ENCODE measurements around the gene SLF2. TPM values are rescaled to one million over a fixed set of nuclear protein-coding genes. Genes with fewer than 3 reads are reported as not detected.

Gene SLF2
- total and polyA plus RNA-seq, 2 of the 13 experiments (the other 11 are each of a cell fraction or from before 2014, with no cell fraction given), result 12.2 to 48.1 TPM

DNA sequence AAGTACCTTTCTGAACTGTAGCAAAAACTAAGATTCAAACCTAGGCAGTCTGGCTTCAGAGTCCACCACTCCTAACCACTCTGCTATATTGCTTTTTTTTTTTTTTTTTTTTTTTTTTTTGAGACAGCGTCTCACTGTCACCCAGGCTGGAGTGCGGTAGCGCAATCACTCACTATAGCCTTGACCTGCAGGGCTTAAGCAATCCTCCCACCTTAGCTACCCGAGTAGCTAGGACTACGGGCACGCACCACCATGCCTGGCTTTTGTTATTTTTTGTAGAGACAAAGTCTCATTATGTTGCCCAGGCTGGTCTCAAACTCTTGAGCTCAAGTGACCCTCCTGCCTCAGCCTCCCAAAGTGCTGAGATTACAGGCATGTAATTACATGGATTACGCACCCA lies 10.1 kb upstream of the SLF2 start (continued):
- TF ChIP-seq, protein P1, sequence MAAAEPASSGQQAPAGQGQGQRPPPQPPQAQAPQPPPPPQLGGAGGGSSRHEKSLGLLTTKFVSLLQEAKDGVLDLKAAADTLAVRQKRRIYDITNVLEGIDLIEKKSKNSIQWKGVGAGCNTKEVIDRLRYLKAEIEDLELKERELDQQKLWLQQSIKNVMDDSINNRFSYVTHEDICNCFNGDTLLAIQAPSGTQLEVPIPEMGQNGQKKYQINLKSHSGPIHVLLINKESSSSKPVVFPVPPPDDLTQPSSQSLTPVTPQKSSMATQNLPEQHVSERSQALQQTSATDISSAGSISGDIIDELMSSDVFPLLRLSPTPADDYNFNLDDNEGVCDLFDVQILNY (CRISPR knock-in tag; conservative IDR thresholded peaks at IDR 0.05), result no peak
- TF ChIP-seq POGZ (CRISPR knock-in tag; IDR thresholded peaks at IDR 0.05), result 0 out of 2 replicates have a peak, but pooled peaks have one; percentile 29
- TF ChIP-seq, protein P2, sequence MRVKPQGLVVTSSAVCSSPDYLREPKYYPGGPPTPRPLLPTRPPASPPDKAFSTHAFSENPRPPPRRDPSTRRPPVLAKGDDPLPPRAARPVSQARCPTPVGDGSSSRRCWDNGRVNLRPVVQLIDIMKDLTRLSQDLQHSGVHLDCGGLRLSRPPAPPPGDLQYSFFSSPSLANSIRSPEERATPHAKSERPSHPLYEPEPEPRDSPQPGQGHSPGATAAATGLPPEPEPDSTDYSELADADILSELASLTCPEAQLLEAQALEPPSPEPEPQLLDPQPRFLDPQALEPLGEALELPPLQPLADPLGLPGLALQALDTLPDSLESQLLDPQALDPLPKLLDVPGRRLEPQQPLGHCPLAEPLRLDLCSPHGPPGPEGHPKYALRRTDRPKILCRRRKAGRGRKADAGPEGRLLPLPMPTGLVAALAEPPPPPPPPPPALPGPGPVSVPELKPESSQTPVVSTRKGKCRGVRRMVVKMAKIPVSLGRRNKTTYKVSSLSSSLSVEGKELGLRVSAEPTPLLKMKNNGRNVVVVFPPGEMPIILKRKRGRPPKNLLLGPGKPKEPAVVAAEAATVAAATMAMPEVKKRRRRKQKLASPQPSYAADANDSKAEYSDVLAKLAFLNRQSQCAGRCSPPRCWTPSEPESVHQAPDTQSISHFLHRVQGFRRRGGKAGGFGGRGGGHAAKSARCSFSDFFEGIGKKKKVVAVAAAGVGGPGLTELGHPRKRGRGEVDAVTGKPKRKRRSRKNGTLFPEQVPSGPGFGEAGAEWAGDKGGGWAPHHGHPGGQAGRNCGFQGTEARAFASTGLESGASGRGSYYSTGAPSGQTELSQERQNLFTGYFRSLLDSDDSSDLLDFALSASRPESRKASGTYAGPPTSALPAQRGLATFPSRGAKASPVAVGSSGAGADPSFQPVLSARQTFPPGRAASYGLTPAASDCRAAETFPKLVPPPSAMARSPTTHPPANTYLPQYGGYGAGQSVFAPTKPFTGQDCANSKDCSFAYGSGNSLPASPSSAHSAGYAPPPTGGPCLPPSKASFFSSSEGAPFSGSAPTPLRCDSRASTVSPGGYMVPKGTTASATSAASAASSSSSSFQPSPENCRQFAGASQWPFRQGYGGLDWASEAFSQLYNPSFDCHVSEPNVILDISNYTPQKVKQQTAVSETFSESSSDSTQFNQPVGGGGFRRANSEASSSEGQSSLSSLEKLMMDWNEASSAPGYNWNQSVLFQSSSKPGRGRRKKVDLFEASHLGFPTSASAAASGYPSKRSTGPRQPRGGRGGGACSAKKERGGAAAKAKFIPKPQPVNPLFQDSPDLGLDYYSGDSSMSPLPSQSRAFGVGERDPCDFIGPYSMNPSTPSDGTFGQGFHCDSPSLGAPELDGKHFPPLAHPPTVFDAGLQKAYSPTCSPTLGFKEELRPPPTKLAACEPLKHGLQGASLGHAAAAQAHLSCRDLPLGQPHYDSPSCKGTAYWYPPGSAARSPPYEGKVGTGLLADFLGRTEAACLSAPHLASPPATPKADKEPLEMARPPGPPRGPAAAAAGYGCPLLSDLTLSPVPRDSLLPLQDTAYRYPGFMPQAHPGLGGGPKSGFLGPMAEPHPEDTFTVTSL (CRISPR knock-in tag; IDR thresholded peaks at IDR 0.05; ENCODE audit: borderline replicate concordance), result no peak
- TF ChIP-seq, protein P3, sequence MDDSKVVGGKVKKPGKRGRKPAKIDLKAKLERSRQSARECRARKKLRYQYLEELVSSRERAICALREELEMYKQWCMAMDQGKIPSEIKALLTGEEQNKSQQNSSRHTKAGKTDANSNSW (CRISPR knock-in tag; IDR thresholded peaks at IDR 0.05; ENCODE audit: borderline replicate concordance), result no peak
- TF ChIP-seq ZNF3 (CRISPR knock-in tag; IDR thresholded peaks at IDR 0.05), result no peak
- TF ChIP-seq TRIM24 (CRISPR knock-in tag; IDR thresholded peaks at IDR 0.05), result no peak
- no peak for TF ChIP-seq NR3C1 (CRISPR knock-in tag; IDR thresholded peaks at IDR 0.05)
- TF ChIP-seq PTBP1 (IDR thresholded peaks at IDR 0.05; ENCODE audit: low read depth, low read length, poor library complexity, severe bottlenecking), result no peak
- TF ChIP-seq GABPA (IDR thresholded peaks at IDR 0.05; ENCODE audit: low read depth, low read length), result no peak
- TF ChIP-seq GABPA (CRISPR knock-in tag; IDR thresholded peaks at IDR 0.05; ENCODE audit: low read depth), result no peak
- TF ChIP-seq REPIN1 (CRISPR knock-in tag; IDR thresholded peaks at IDR 0.05; ENCODE audit: borderline replicate concordance, low read depth), result no peak
- TF ChIP-seq, protein P4, sequence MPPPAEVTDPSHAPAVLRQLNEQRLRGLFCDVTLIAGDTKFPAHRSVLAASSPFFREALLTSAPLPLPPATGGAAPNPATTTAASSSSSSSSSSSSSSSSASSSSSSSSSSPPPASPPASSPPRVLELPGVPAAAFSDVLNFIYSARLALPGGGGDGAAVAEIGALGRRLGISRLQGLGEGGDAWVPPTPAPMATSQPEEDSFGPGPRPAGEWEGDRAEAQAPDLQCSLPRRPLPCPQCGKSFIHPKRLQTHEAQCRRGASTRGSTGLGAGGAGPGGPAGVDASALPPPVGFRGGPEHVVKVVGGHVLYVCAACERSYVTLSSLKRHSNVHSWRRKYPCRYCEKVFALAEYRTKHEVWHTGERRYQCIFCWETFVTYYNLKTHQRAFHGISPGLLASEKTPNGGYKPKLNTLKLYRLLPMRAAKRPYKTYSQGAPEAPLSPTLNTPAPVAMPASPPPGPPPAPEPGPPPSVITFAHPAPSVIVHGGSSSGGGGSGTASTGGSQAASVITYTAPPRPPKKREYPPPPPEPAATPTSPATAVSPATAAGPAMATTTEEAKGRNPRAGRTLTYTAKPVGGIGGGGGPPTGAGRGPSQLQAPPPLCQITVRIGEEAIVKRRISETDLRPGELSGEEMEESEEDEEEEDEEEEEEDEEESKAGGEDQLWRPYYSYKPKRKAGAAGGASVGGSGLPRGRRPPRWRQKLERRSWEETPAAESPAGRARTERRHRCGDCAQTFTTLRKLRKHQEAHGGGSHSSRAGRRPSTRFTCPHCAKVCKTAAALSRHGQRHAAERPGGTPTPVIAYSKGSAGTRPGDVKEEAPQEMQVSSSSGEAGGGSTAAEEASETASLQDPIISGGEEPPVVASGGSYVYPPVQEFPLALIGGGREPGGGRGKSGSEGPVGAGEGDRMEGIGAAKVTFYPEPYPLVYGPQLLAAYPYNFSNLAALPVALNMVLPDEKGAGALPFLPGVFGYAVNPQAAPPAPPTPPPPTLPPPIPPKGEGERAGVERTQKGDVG (CRISPR knock-in tag; IDR thresholded peaks at IDR 0.05; ENCODE audit: borderline replicate concordance), result no peak
- TF ChIP-seq KLF13 (CRISPR knock-in tag; IDR thresholded peaks at IDR 0.05), result no peak
- TF ChIP-seq NCOA5 (CRISPR knock-in tag; IDR thresholded peaks at IDR 0.05), result no peak
- TF ChIP-seq ZNF709 (CRISPR knock-in tag; IDR thresholded peaks at IDR 0.05), result no peak
- TF ChIP-seq, protein P5, sequence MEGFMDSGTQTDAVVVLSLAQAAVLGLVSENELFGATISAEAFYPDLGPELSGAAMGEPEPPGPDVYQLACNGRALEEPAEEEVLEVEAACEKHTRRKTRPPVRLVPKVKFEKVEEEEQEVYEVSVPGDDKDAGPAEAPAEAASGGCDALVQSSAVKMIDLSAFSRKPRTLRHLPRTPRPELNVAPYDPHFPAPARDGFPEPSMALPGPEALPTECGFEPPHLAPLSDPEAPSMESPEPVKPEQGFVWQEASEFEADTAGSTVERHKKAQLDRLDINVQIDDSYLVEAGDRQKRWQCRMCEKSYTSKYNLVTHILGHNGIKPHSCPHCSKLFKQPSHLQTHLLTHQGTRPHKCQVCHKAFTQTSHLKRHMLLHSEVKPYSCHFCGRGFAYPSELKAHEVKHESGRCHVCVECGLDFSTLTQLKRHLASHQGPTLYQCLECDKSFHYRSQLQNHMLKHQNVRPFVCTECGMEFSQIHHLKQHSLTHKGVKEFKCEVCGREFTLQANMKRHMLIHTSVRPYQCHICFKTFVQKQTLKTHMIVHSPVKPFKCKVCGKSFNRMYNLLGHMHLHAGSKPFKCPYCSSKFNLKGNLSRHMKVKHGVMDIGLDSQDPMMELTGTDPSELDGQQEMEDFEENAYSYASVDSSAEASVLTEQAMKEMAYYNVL (CRISPR knock-in tag; IDR thresholded peaks at IDR 0.05; ENCODE audit: borderline replicate concordance), result no peak
- TF ChIP-seq RBFOX2 (IDR thresholded peaks at IDR 0.05; ENCODE audit: low read depth, low read length), result no peak

All from HepG2 (cell line).